ENCODE measurements around the gene POC1A.
A peak's percentile ranks its signal among the peaks of the same experiment; 100 is the strongest.

Gene POC1A

DNA sequence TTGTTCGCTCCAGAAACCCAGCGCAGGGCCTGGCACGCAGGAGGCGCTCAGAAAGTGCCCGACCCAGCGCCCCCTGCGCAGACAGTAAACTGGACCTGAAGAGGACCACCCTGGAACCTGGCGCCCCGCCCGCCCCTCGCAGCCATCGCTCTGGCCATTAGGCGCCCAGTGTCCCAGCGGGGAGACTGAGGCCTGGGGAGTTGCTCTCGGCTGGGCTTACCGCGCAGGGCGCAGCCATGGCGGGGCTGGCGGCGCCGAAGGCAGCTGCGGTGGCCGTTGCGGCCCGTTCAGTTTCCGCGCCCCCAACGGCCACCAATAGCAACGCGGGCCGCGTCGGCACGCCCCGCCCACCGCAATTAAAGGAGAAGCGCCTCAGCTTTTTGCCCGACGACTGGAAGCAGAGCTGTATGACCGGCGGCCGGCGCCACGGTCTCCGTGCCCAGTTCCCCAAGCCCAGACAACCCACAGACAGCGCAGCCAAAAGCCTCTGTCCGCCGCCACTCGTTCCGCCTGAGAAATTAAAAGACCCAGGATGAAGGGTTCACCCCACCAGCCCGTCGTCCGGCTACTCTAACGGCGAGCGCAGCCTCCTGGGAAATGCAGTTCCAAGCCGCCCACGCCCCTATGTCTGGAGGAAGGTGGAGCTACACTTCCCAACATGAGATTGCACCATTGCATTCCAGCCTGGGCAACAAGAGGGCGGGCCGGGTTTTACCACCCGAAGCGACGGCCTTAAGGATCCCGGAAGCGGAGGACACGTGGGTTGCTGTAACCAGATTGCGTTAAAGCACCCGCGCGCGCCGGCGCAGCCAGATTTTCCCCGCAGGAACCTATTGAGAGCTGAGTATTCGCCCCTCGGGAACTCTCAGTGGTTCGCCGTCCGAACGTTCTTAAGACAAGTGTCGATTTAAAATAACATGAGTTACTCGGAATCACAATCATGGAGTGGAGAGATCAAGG lies at the start of gene POC1A:
Gene POC1A (minus strand): TSS at position 289 of the 960 bp plus-strand sequence. CDS start 51 bp downstream, at position 238.
- peak within 1 kb of the TSS; percentile 94 for H3K27ac Mint-ChIP-seq
- no peaks in the 10 kb centered on the region for H3K9me3 Mint-ChIP-seq
- ATAC-seq, result peak; percentile 91
- H3K27me3 Mint-ChIP-seq, result no peaks in the 10 kb centered on the region
- no peaks in the 10 kb centered on the region for H3K36me3 Mint-ChIP-seq
- peak within 1 kb of the TSS; percentile 90 for H3K4me3 Mint-ChIP-seq
- H3K4me1 Mint-ChIP-seq, result peaks cover 21% of the 10 kb centered on the region

DNA sequence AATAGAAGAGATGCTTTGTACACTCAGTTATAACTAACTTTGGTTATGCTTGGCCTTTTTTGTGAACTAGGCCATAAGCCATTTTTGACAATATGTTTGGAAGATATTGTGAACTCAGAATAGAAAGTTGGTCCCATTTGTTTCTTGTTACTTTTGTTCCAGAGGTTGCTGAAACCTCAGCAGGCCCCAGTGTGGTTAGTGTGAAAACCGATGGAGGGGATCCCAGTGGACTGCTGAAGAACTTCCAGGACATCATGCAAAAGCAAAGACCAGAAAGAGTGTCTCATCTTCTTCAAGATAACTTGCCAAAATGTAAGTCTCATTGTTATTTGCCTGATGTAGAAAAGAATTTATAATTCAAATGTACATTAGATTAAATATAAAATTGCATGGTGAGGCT lies 49.5 kb upstream of the POC1A start:
- Mint-ChIP-seq H3K4me3 (no peak overlapping the region), H3K9me3 (no peaks in the 10 kb centered on the region), H3K36me3 (peaks cover 64% of the 10 kb centered on the region), H3K27me3 (no peaks in the 10 kb centered on the region), H3K4me1 (peaks cover 38% of the 10 kb centered on the region), H3K27ac (peak overlapping the region; percentile 36)
- ATAC-seq, result no peak

DNA sequence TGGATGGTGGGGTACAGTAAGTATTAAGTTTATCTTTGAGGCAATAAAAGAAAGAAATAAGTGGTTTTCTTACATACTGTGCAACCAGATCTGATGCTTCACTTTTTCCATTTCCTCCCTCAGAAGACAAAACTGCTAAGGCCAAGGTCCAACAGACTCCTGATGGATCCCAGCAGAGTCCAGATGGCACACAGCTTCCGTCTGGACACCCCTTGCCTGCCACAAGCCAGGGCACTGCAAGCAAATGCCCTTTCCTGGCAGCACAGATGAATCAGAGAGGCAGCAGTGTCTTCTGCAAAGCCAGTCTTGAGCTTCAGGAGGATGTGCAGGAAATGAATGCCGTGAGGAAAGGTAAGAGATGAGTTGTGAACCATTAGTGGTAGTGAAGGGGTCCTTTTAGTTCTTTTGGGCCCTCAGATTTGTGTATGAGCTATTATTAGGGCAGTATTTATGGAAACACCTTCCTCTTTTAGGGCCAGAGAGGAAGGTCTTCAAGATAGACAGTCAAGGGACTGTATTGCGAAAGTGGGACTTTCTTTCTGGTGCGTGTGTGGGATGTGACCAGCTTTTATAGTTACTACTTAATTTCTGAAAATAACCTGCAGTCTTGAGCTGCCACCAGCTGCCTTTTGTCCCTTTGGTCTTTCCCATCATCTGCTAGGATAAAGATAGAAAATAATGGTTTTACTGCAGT lies 48.3 kb upstream of the POC1A start:
- Mint-ChIP-seq H3K36me3 (peaks cover 53% of the 10 kb centered on the region), H3K4me3 (no peak overlapping the region), H3K9me3 (no peaks in the 10 kb centered on the region), H3K27me3 (no peaks in the 10 kb centered on the region), H3K27ac (peak overlapping the region; percentile 36), H3K4me1 (peaks cover 47% of the 10 kb centered on the region)
- no peak for ATAC-seq

DNA sequence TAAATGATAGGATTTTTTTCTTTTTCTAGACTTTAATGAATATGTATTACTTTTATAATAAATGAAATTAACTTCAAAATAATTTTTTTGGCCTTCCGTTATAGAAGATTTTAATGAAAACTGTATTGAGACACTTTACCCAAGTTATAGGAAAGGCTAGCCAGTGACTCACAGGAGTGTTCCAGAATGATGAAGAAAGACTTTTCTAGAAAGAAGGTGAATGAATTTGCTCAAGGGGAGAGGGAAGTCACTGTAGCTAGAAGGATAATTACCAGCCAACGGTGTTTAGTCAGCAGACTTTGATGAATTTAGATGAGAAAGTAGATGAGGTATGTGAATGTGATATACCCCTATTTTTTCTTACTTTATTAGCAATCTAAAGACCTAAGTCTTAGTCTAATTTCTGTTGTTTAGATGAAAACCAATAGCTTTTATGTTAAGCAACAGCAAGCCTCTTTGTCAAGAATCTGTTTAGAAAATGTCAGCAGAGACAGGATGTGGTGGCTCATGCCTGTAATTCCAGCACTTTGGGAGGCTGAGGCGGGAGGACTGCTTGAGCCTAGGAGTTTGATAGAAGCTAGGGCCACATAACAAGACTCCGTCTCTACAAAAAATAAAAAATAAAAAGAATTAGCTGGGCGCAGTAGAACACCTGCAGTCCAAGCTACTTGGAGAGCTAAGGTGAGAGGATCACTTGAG lies 46.9 kb upstream of the POC1A start:
- Mint-ChIP-seq H3K36me3 (peaks cover 42% of the 10 kb centered on the region), H3K27ac (peak overlapping the region; percentile 36), H3K9me3 (no peaks in the 10 kb centered on the region), H3K27me3 (no peaks in the 10 kb centered on the region), H3K4me3 (no peak overlapping the region), H3K4me1 (peaks cover 58% of the 10 kb centered on the region)
- ATAC-seq, result no peak

DNA sequence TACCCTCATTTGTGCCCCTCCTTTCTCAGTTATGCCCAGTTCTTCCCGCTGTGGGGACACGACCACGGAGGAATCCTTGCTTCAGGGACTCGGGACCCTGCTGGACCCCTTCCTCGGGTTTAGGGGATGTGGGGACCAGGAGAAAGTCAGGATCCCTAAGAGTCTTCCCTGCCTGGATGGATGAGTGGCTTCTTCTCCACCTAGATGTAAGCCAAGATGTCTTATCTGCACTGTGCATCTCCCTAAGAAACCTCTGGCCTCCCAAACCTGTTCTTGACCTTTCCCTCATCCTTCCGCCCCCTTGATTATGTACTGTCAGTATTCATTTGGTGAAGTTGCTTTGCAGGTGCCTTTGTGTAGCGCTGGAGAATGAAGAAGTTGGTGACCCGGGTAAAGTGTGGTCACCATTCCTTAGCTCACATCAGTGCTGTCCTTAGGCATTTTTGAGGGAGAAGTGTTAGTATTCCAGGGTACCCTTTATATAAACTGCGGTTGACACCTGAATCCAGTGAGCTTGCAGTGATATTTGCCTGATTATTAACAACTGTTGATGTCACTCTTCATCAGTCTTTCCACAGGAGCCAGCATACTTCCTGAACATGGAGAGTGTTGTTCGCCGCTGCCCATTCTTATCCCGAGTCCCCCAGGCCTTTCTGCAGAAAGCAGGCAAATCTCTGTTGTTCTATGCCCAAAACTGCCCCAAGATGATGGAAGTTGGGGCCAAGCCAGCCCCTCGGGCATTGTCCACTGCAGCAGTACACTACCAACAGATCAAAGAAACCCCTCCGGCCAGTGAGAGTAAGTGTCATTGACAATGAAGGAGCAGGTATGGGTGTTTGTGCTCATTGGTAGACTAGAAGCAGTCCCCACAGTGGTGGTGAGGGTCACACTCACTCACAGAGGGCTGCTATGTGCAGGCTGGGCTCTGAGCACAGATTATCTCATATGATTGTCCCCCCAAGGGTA lies 44.7 kb upstream of the POC1A start:
- Mint-ChIP-seq H3K4me1 (peaks cover 58% of the 10 kb centered on the region), H3K27ac (peak overlapping the region; percentile 94), H3K4me3 (peak overlapping the region; percentile 99), H3K36me3 (peaks cover 31% of the 10 kb centered on the region), H3K27me3 (no peaks in the 10 kb centered on the region), H3K9me3 (no peaks in the 10 kb centered on the region)
- ATAC-seq, result no peak

DNA sequence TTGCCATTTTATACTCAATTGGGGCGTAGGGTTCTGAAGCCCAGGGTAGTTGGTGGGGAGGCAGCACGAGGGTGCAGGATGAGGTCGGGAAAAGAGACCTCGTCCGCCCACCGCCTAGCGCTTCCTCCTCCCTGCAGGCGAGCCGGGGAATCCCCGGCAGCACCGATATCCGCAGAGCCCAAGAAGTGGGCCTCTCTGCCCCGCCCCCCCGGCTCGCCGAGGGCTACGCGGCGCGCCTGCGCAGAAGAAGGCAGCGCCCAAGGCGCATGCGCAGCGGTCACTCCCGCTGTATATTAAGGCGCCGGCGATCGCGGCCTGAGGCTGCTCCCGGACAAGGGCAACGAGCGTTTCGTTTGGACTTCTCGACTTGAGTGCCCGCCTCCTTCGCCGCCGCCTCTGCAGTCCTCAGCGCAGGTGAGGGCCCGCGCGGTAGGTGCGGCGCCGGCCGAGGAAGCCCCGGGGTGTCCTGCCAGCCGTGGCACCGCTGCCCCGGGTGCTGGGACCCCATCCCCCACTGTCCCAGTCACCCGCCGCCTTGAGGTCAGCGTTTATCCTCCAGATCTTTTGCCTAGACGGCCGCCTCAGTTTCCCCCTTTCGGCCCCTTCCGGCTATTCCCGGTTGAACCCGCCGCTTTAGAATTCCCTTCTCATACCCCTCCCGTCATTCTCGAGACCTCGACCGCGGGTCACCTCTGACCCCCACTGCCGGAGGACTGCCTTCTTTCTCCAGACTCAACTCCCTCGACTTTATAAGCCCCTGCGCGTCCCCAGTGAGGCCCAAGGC lies 43.8 kb upstream of the POC1A start, which contains the start of gene ALAS1:
Gene ALAS1 (plus strand): TSS at position 319 of the 784 bp plus-strand sequence. CDS start 1,082 bp downstream, outside the sequence.
- Mint-ChIP-seq H3K27ac (peak within 1 kb of the TSS; percentile 94), H3K27me3 (no peaks in the 10 kb centered on the region), H3K4me1 (peaks cover 54% of the 10 kb centered on the region), H3K36me3 (peaks cover 22% of the 10 kb centered on the region), H3K4me3 (peak within 1 kb of the TSS; percentile 99), H3K9me3 (no peaks in the 10 kb centered on the region)
- ATAC-seq, result peak; percentile 95

DNA sequence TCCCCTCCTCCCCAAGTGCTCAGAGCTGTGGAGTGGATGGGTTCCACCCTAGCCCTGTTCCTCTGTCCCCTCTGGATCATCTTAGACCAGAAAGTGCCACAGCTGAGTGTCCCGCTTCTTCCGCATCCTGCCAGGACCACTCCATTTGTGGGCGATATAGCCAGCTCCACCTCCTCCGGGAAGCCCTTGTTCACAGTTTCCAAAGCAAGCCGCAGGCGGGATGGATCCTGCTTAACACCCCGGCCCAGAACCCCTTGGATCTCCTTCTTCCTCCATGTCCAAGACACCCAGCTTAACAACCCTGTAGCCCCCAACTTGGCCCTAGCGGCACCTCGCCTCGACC lies 43.2 kb upstream of the POC1A start:
- Mint-ChIP-seq H3K27ac (peak overlapping the region; percentile 94), H3K27me3 (no peaks in the 10 kb centered on the region), H3K36me3 (peaks cover 18% of the 10 kb centered on the region), H3K4me1 (peaks cover 49% of the 10 kb centered on the region), H3K4me3 (peak overlapping the region; percentile 99), H3K9me3 (no peaks in the 10 kb centered on the region)
- no peak for ATAC-seq

DNA sequence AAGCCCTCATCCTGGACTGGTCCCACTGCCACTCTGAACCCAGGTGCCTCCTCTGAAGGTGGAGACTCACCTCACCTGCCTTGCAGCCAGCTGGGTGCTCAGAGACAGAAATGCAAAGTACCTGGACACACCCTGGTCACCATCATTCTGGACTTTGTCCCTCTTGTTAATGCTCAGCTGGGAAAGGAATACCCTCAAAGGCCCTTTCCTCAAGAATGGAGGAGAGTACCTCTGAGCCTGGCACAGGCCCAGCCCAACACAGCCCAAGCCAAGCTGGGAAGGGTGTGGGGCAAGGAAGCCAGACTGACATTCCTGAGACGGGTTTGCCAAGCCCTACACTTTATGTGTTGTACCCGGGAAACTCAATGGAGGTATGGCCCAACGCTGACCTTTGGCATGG lies 42.8 kb upstream of the POC1A start:
- Mint-ChIP-seq H3K27me3 (no peaks in the 10 kb centered on the region), H3K9me3 (no peaks in the 10 kb centered on the region), H3K4me3 (no peak overlapping the region), H3K4me1 (peaks cover 44% of the 10 kb centered on the region), H3K36me3 (peaks cover 13% of the 10 kb centered on the region), H3K27ac (peak overlapping the region; percentile 94)
- no peak for ATAC-seq

DNA sequence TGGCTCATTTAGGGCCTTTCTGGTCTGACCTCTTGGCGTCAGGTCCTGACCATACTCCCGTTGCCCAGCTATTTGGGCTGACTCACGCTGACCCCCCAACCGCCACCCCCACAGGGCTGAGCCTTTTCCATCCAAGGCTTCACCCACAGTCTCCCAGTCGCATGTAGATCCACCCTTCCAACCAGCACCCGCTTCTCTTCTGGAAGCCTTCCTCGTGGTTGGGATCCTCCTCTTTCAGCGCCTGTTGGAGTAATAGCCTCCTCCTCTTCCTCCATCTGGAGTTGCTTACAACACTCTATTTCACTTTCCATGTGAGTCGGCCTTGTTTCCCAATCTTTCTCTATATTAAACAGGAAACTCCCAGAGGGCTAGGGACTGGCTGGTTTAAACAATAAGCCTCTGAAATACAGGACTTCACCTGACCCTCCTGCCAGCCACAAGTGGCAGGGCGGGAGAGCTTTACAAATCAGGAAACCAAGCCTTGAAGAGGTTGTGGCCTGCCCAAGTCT lies 41.7 kb upstream of the POC1A start:
- H3K27me3 Mint-ChIP-seq, result no peaks in the 10 kb centered on the region
- H3K4me3 Mint-ChIP-seq, result no peak overlapping the region
- H3K27ac Mint-ChIP-seq, result no peak overlapping the region
- H3K36me3 Mint-ChIP-seq, result peaks cover 2% of the 10 kb centered on the region
- peaks cover 34% of the 10 kb centered on the region for H3K4me1 Mint-ChIP-seq
- H3K9me3 Mint-ChIP-seq, result no peaks in the 10 kb centered on the region
- ATAC-seq, result no peak

DNA sequence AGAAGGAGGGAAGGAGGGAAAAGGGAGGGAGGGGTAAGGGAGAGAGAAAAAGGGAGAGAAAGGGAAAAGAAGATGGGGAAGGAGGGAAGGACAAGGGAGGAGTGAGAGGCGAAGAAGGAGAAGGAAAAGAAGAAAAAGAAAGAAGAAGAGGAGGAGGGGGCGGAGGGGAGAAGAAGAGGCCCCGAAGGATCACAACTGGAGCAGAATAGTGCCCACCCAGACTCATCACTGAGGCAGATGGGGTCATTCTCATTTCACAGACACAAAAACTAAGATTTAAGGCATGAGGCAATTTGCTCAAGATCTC lies 41.0 kb upstream of the POC1A start:
- Mint-ChIP-seq H3K9me3 (no peaks in the 10 kb centered on the region), H3K4me3 (no peak overlapping the region), H3K27ac (peak overlapping the region; percentile 44), H3K36me3 (no peaks in the 10 kb centered on the region), H3K4me1 (peaks cover 32% of the 10 kb centered on the region), H3K27me3 (no peaks in the 10 kb centered on the region)
- no peak for ATAC-seq

DNA sequence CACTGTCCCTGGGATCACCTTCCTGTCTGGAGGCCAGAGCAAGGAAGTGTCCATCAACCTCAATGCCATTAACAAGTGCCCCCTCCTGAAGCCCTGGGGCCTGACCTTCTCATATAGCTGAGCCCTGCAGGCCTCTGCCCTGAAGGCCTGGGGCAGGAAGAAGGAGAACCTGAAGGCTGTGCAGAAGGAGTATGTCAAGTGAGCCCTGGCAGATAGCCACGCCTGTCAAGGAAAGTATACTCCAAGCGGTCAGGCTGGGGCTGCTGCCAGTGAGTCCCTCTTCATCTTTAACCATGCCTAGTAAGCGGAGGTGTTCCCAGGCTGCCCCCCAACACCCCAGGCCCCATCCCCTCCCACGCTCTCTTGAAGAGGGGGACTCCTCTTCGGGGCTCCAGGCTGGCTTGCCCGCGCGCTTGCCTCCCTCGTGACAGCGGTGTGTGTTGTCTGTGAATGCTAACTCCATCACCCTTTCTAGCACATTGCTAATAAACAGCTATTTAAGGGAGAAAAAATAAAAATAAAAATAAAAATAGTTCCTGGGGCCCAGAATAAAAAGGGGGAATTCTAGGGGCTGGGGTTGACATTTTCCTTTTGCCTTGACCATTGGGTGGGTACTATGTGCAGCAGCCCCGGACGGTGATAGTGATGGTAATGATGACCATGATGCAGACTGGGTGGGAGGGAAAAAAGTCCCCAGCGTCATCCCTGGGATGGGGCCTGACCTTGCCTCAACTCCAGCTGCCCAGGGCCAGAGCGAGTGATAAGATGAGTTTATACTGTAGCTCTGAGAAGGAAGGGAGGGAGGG lies 40.5 kb upstream of the POC1A start:
- Mint-ChIP-seq H3K4me3 (no peak overlapping the region), H3K27me3 (no peaks in the 10 kb centered on the region)

DNA sequence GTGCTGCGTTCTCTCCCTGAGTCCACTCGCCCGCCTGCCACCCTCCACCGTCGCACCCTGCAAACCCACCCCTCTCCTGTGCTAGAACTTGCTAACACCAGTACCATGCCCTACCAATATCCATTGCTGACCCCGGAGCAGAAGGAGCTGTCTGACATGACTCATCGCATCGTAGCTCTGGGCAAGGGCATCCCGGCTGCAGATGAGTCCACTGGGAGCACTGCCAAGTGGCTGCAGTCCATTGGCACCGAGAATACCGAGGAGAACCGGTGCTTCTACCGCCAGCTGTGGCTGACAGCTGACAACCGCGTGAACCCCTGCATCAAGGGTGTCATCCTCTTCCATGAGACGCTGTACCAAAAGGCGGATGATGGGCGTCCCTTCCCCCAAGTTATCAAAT lies 38.8 kb upstream of the POC1A start:
- ATAC-seq, result no peak
- no peaks in the 10 kb centered on the region for H3K36me3 Mint-ChIP-seq
- no peak overlapping the region for H3K4me3 Mint-ChIP-seq
- H3K4me1 Mint-ChIP-seq, result peaks cover 24% of the 10 kb centered on the region
- no peaks in the 10 kb centered on the region for H3K27me3 Mint-ChIP-seq
- H3K27ac Mint-ChIP-seq, result no peak overlapping the region
- no peaks in the 10 kb centered on the region for H3K9me3 Mint-ChIP-seq

More for the DNA sequence above, 40.5 kb upstream of the POC1A start:
- Mint-ChIP-seq H3K27ac (peak overlapping the region; percentile 44), H3K4me1 (peaks cover 27% of the 10 kb centered on the region), H3K36me3 (no peaks in the 10 kb centered on the region), H3K9me3 (no peaks in the 10 kb centered on the region)
- ATAC-seq, result no peak

DNA sequence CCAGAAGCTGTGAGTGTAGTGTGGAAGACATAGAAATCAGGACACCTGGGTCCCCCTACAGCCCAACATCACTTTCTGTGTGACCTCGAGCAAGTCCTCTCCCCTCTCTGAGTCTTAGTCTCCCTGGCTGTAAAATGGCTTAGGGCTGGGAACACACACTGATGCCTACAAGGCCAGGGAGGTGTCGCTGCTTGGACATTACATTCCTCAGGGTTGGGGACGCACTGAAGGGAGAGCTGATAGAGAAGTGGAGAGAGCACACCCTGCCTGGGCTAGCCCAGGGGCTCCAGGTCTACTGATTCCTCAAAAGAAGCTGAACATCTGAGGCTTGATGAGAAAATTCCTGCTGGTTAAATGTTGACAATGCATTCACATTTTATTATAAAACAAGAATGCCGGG lies 37.4 kb upstream of the POC1A start:
- no peak overlapping the region for H3K4me3 Mint-ChIP-seq
- peaks cover 11% of the 10 kb centered on the region for H3K4me1 Mint-ChIP-seq
- ATAC-seq, result no peak
- H3K27me3 Mint-ChIP-seq, result no peaks in the 10 kb centered on the region
- H3K27ac Mint-ChIP-seq, result no peak overlapping the region
- no peaks in the 10 kb centered on the region for H3K9me3 Mint-ChIP-seq
- no peaks in the 10 kb centered on the region for H3K36me3 Mint-ChIP-seq
